ENCODE data around the gene NUDT8. TPM values are rescaled to one million over a fixed set of nuclear protein-coding genes. Genes with fewer than 3 reads are reported as not detected.

NUDT8 gene
- polyA plus RNA-seq, 1 donor (not counting 4 experiments of a cell fraction or from before 2014, with no cell fraction given), result 1.1 TPM

DNA sequence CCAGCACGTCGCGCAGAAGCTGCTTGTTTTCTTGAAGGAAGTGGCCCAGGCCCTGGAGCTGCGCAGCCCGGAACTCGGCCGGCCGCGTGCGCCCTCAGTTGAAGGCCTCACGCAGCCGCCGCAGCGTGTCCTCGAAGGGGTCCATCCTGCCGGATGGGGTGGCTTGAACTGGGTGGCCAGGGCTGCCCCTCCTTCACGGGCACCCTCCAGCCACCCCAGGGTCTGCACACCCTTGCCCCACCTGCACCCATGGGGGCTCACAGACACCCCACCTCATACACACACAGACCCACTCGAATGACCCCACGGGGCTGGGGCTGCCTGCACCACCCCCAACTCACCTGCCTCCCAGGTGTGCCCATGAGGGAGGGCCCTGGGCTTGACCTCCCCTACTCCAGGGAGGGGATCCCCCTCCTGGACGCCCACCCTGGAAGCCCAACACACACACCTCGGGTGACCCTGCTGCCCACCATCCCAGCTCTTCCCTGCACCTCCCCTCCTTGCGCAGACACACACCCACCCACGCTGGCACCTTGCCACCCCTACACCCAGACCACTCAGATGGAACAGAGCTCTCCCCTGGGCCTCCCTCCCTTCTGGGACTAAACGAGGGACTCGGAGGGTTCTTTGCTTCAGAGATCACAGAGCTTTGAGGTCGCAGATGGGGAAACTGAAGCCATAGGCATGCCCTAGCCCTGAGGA lies 37.9 kb upstream of the NUDT8 start:
- FAIRE-seq (no peak), DNase-seq (ENCODE audit: low read depth, low spot score) (no peak)
- no peaks in the 10 kb centered on the region for H4K20me1 ChIP-seq (ENCODE audit: control insufficient read depth, extremely low read depth, insufficient read depth, low read length)
- H3K9ac ChIP-seq (ENCODE audit: control insufficient read depth, extremely low read depth, insufficient read depth, low read length), result no peak overlapping the region
- no peaks in the 10 kb centered on the region for H3K9me3 ChIP-seq (ENCODE audit: control insufficient read depth, low read depth, low read length)
- no peak overlapping the region for H3K4me2 ChIP-seq (ENCODE audit: control insufficient read depth, extremely low read depth, insufficient read depth, low read depth, low read length)
- H3K4me3 ChIP-seq (ENCODE audit: control insufficient read depth in 2 of 3, extremely low read depth in 1 of 3, insufficient read depth in 2 of 3, low read depth in 1 of 3, low read length in 3 of 3), result no peak overlapping the region
- no peak overlapping the region for H3K27ac ChIP-seq (ENCODE audit: control insufficient read depth, insufficient read depth, low read length)
- no peaks in the 10 kb centered on the region for H3K4me1 ChIP-seq (ENCODE audit: control insufficient read depth, extremely low read depth, insufficient read depth, low read length)
- H2AFZ ChIP-seq (ENCODE audit: control insufficient read depth, low read length), result no peak overlapping the region
- H3K9me1 ChIP-seq (ENCODE audit: control insufficient read depth, extremely low read depth, insufficient read depth, low read length), result no peaks in the 10 kb centered on the region
- no peaks in the 10 kb centered on the region for H3K79me2 ChIP-seq (ENCODE audit: control insufficient read depth, insufficient read depth, low read length)
- H3K36me3 ChIP-seq (ENCODE audit: control insufficient read depth in 2 of 2, extremely low read depth in 1 of 2, insufficient read depth in 2 of 2, low read length in 2 of 2), result no peaks in the 10 kb centered on the region
- no peak for TF ChIP-seq EZH2 (IDR thresholded peaks at IDR 0.05; ENCODE audit: low read length)
- TF ChIP-seq, protein P1, sequence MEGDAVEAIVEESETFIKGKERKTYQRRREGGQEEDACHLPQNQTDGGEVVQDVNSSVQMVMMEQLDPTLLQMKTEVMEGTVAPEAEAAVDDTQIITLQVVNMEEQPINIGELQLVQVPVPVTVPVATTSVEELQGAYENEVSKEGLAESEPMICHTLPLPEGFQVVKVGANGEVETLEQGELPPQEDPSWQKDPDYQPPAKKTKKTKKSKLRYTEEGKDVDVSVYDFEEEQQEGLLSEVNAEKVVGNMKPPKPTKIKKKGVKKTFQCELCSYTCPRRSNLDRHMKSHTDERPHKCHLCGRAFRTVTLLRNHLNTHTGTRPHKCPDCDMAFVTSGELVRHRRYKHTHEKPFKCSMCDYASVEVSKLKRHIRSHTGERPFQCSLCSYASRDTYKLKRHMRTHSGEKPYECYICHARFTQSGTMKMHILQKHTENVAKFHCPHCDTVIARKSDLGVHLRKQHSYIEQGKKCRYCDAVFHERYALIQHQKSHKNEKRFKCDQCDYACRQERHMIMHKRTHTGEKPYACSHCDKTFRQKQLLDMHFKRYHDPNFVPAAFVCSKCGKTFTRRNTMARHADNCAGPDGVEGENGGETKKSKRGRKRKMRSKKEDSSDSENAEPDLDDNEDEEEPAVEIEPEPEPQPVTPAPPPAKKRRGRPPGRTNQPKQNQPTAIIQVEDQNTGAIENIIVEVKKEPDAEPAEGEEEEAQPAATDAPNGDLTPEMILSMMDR (optimal IDR thresholded peaks at IDR 0.05 in 1 of 3, IDR thresholded peaks at IDR 0.05 in 1 of 3, conservative IDR thresholded peaks at IDR 0.05 in 1 of 3; ENCODE audit: extremely low read depth in 1 of 3, insufficient read depth in 2 of 3, low read length in 3 of 3), result no peak
- dilution Hi-C loops (cut with MboI; ENCODE audit: extremely low pct_ligation_motif_present, low sequenced_read_pairs), result no loop called here
- H3K27me3 ChIP-seq (ENCODE audit: control insufficient read depth, extremely low read depth, insufficient read depth, low read length), result no peaks in the 10 kb centered on the region

DNA sequence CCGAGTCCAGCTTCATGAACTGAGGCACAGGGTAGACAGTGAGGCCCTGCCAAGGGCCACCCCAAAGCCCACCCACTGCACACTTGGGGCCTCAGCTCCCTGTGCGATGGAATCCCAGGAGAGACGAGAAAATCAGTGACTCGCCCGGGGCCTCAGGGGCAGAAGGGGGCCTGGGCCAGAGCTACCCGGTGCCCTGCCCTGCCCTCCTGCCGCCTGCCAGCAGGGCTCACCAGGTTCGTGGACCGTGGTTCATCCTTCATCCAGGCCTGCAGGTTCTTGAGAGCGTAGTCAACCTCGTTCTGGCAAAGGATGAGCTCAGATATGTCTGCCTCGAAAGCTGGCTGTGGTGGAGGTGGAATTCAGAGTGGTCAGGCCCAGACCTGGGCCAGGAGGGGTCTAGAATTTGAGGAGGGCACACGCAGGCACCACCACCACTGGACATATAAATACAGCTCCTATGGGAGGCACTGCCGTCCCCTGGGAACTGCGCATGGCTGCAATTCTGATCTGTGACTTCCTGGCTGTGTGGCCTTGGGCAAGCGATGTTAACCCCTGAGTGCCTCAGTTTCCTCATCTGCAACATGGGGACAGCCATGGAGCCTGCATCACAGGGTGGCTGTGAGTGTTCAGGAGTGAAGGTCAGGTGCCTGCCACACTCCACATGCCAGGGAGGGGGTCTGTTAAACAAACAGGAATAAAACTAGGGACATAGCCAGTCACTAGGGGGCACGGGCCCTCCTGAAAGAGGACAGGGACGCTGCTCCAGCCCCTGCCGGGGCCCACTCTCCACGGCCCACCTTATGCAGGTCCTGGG lies 37.1 kb upstream of the NUDT8 start:
- Histone ChIP-seq H4K20me1 (ENCODE audit: control insufficient read depth, extremely low read depth, insufficient read depth, low read length) (no peaks in the 10 kb centered on the region), H3K4me3 (ENCODE audit: control insufficient read depth in 2 of 3, extremely low read depth in 1 of 3, insufficient read depth in 2 of 3, low read depth in 1 of 3, low read length in 3 of 3) (no peak overlapping the region), H2AFZ (ENCODE audit: control insufficient read depth, low read length) (no peak overlapping the region), H3K79me2 (ENCODE audit: control insufficient read depth, insufficient read depth, low read length) (no peaks in the 10 kb centered on the region), H3K36me3 (ENCODE audit: control insufficient read depth in 2 of 2, extremely low read depth in 1 of 2, insufficient read depth in 2 of 2, low read length in 2 of 2) (no peaks in the 10 kb centered on the region), H3K27ac (ENCODE audit: control insufficient read depth, insufficient read depth, low read length) (no peak overlapping the region), H3K9me3 (ENCODE audit: control insufficient read depth, low read depth, low read length) (no peaks in the 10 kb centered on the region), H3K4me2 (ENCODE audit: control insufficient read depth, extremely low read depth, insufficient read depth, low read depth, low read length) (no peak overlapping the region), H3K4me1 (ENCODE audit: control insufficient read depth, extremely low read depth, insufficient read depth, low read length) (no peaks in the 10 kb centered on the region), H3K27me3 (ENCODE audit: control insufficient read depth, extremely low read depth, insufficient read depth, low read length) (no peaks in the 10 kb centered on the region), H3K9ac (ENCODE audit: control insufficient read depth, extremely low read depth, insufficient read depth, low read length) (no peak overlapping the region), H3K9me1 (ENCODE audit: control insufficient read depth, extremely low read depth, insufficient read depth, low read length) (no peaks in the 10 kb centered on the region)
- dilution Hi-C loops (cut with MboI; ENCODE audit: extremely low pct_ligation_motif_present, low sequenced_read_pairs), result no loop called here
- no peak for TF ChIP-seq EZH2 (IDR thresholded peaks at IDR 0.05; ENCODE audit: low read length)
- TF ChIP-seq, protein P1 (optimal IDR thresholded peaks at IDR 0.05 in 1 of 3, IDR thresholded peaks at IDR 0.05 in 1 of 3, conservative IDR thresholded peaks at IDR 0.05 in 1 of 3; ENCODE audit: extremely low read depth in 1 of 3, insufficient read depth in 2 of 3, low read length in 3 of 3), result no peak
- DNase-seq (ENCODE audit: low read depth, low spot score), result no peak
- no peak for FAIRE-seq
